Suprapubic skin (tissue), 4 donors: Measurements from ENCODE around the gene RNF31.

Experiments used
- CTCF ChIP-seq, 2 donors: fragments of 200-600 bp in 1 of 2; fragments of 450-650 bp in 1 of 2; sonication (generic) in 1 of 2; IDR thresholded peaks; one replicate each; pipeline ENCODE4 v1.5.1; 2016 to 2019; ENCODE audit warnings: antibody characterized with exemption in 2 of 2, mild to moderate bottlenecking in 1 of 2, moderate library complexity in 1 of 2
- EP300 ChIP-seq: sonication (generic); formaldehyde crosslinking; IDR thresholded peaks from one replicate; pipeline ENCODE4 v1.6.1; 2017; ENCODE audit warnings: antibody characterized with exemption
- POLR2A ChIP-seq, 2 donors: fragments of 450-650 bp; IDR thresholded peaks; one replicate each; pipeline ENCODE4 v1.6.1; 2017; ENCODE audit warnings: antibody characterized with exemption in 2 of 2, mild to moderate bottlenecking in 2 of 2, moderate library complexity in 2 of 2
- POLR2AphosphoS5 ChIP-seq, 3 donors: sonication (generic); formaldehyde crosslinking; IDR thresholded peaks; one replicate each; pipeline ENCODE4 v1.6.1; 2017; ENCODE audit warnings: antibody characterized with exemption in 3 of 3

- TF ChIP-seq CTCF (IDR thresholded peaks at IDR 0.05) (no peak), POLR2A (IDR thresholded peaks at IDR 0.05) (no peak), EP300 (no peak), POLR2AphosphoS5 (IDR thresholded peaks at IDR 0.05) (no peak)
These were observed 37.7 kb downstream of the RNF31 start for GRCh38 chr14:24185026-24185425.
